ENCODE measurements around the gene CA6. TPM values are rescaled to one million over a fixed set of nuclear protein-coding genes. Genes with fewer than 3 reads are reported as not detected.

The CA6 gene
- total and polyA plus RNA-seq, 2 of the 8 experiments (the other 6 are each of a cell fraction or from before 2014, with no cell fraction given): not detected

DNA sequence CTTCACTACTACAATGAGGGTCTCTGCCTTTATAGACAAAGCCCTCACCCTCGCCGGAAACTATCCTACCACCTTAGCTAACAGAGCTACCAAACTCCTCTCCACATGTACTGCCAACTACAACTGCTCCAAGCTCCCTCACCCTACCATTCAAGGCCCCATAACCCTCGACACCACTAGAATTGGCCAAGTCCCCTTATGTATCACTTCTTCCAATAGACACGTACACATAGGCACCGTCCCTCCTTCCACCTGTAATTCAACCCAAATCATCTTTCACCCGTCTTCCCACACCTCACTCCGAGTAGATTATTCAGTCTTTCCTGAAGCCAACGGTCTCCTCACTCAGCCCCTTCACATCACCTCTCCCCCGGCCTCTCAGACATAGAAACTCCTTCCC lies 19.7 kb upstream of the CA6 start (continued):
- no peak for TF ChIP-seq GABPA (IDR thresholded peaks at IDR 0.05; ENCODE audit: borderline replicate concordance, insufficient read depth, low read length)
